DOHH2 (cell line): ENCODE measurements around the gene RPRML.

Source experiments
- CTCF ChIP-seq: fragments of 200-600 bp; sonication (generic); IDR thresholded peaks from one replicate; pipeline ENCODE4 v1.5.1; 2014; ENCODE audit warnings: antibody characterized with exemption, mild to moderate bottlenecking, low read depth, low read length; ENCODE audit not compliant: poor library complexity, severe bottlenecking
- EZH2phosphoT487 ChIP-seq: fragments of 200-600 bp; sonication (generic); IDR thresholded peaks from 2 replicates; pipeline ENCODE4 v1.6.1; 2017; ENCODE audit warnings: borderline replicate concordance, mild to moderate bottlenecking, antibody characterized with exemption, low read length, moderate library complexity, mixed read lengths

- TF ChIP-seq CTCF (no peak), EZH2phosphoT487 (no peak; the same call in 1 of the 2 replicates)
These were observed at the start of gene RPRML for GRCh38 chr17:46979147-46979863.
